ENCODE results near the gene BUD23.

Gene BUD23

GRCh38 chr7:73746378-73746777, 63.0 kb downstream of the BUD23 start:
- DNase-seq, result no peak
